ENCODE measurements around the gene GAL3ST3.

DNA sequence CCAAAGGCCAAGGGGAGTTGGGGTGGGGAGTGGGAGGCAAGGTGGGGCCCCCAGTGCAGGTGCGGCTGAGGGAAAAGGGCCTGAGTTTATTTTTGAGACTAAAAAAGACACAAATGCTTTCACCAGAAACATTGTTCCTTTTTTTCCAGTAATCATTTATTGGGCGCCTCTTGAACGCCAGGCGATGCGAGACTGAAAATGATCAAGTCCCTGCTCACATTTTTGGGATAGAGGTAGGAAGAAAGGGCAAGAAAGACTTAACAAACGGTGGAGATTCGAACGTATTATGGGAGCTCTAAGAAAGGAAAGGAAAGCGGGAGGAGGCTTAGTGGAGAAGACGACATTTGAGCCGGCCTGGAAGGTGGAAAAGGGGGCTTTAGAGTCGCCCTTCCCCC, 2.4 kb upstream of the GAL3ST3 start:
- no peak for TF ChIP-seq GATA3 (IDR thresholded peaks at IDR 0.05; ENCODE audit: low read depth, low read length)
- TF ChIP-seq GATA2 (IDR thresholded peaks at IDR 0.05; ENCODE audit: low read depth, low read length): no peak
